Heart left ventricle (tissue), 13 donors: ENCODE results near the gene DRC1.

ENCODE experiments used
- POLR2A ChIP-seq, 2 donors: fragments of 450-650 bp; IDR thresholded peaks; one replicate each; pipeline ENCODE4 v1.6.1; 2017; ENCODE audit warnings: antibody characterized with exemption in 2 of 2, mild to moderate bottlenecking in 2 of 2, moderate library complexity in 2 of 2
- TF ChIP-seq, protein P1 (sequence below), 12 donors: fragments of 200-600 bp; sonication (generic) in 4 of 12; IDR thresholded peaks; one replicate each; pipeline versions ENCODE4 v1.5.0 to v1.8.0; 2018 to 2022; ENCODE audit warnings: antibody characterized with exemption in 12 of 12, mild to moderate bottlenecking in 5 of 12
- donor health status: ischemic (EF 13 %, LVEDD 7.1; RV severe dilation, severe dysfunction).
- donor health status: DM: no; HTN: yes; CAD: no.
- donor health status: DM: no; HTN: no; CAD: no.
- donor health status: ischemic (EF 25% LVEDD 6.9; RV normal size, moderate dysfunction).
- donor health status: ischemic (EF 25% LVEDD 5.7; RV mildly dilated, moderate dysfunction).
- donor health status: ischemic (EF 35%, LVEDD 5.7; RV mildly dilated, moderate dysfunction).
- donor health status: nonischemic (EF 11% LVEDD 7.7; RV severe dilation, severe dysfunction).
- donor health status: DM: yes; HTN: yes; CAD: no.
- donor health status: PGD.
- donor health status: ischemic (EF 29% LVEDD 5.4; RV normal size, mild dysfunction).
- donor health status: nonischemic (EF 23%, LVEDD 6.1; RV moderate dilation, normal function).

DNA sequence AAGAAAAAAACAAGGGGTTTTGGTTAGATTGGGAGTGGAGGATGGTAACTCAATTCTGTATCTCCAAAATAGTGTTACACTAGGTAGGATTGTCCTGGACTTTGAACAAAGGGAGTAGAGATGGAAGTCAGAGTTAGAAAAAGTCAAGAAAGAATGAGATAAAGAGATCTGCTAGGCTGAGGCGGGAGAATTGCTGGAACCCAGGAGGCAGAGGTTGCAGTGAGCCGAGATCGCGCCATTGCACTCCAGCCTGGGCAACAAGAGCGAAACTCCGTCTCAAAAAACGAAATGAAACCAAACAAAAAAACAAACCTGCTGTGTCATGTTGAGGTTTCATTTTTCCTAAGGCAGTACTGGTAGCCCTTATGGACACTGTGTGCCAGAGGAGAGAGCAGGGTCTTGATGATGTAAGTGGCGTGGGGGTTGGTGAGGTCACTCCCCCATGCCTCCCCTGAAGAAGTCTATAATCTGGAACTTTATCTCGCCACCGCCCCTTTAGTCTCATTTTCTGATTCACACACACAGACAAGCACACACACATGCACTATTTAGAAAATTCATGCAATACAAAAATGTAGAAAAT, 10.5 kb downstream of the DRC1 start:
- TF ChIP-seq, protein P1, sequence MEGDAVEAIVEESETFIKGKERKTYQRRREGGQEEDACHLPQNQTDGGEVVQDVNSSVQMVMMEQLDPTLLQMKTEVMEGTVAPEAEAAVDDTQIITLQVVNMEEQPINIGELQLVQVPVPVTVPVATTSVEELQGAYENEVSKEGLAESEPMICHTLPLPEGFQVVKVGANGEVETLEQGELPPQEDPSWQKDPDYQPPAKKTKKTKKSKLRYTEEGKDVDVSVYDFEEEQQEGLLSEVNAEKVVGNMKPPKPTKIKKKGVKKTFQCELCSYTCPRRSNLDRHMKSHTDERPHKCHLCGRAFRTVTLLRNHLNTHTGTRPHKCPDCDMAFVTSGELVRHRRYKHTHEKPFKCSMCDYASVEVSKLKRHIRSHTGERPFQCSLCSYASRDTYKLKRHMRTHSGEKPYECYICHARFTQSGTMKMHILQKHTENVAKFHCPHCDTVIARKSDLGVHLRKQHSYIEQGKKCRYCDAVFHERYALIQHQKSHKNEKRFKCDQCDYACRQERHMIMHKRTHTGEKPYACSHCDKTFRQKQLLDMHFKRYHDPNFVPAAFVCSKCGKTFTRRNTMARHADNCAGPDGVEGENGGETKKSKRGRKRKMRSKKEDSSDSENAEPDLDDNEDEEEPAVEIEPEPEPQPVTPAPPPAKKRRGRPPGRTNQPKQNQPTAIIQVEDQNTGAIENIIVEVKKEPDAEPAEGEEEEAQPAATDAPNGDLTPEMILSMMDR (IDR thresholded peaks at IDR 0.05), result no peak
- TF ChIP-seq POLR2A (IDR thresholded peaks at IDR 0.05), result no peak
